ENCODE data around the gene RIC1. TPM values are rescaled to one million over a fixed set of nuclear protein-coding genes. Genes with fewer than 3 reads are reported as not detected.

Gene RIC1
- total and polyA plus RNA-seq, 2 donors (not counting 1 experiment from before 2014, with no cell fraction given): 38.9 to 43.1 TPM

- H3K9me3 ChIP-seq (ENCODE audit: control insufficient read depth, insufficient read depth, low read depth, low read length): no peaks in the 10 kb centered on the region
- TF ChIP-seq EZH2 (IDR thresholded peaks at IDR 0.05; ENCODE audit: low read length, missing control alignments) (no peak), CTCF (conservative IDR thresholded peaks at IDR 0.05 in 1 of 2, IDR thresholded peaks at IDR 0.05 in 1 of 2; ENCODE audit: low read depth in 1 of 2, low read length in 2 of 2) (no peak)
- H4K20me1 ChIP-seq (ENCODE audit: control insufficient read depth, extremely low read depth, insufficient read depth, low read length): no peaks in the 10 kb centered on the region
- no peaks in the 10 kb centered on the region for H3K4me1 ChIP-seq (ENCODE audit: control insufficient read depth, extremely low read depth, insufficient read depth, low read length)
- H3K27ac ChIP-seq (ENCODE audit: insufficient read depth, low read length): no peak overlapping the region
- H3K79me2 ChIP-seq (ENCODE audit: control insufficient read depth, insufficient read depth, low read length): no peaks in the 10 kb centered on the region
- no peaks in the 10 kb centered on the region for H3K27me3 ChIP-seq (ENCODE audit: control insufficient read depth, insufficient read depth, low read length)
- H2AFZ ChIP-seq (ENCODE audit: low read length): no peak overlapping the region
- H3K4me2 ChIP-seq (ENCODE audit: extremely low read depth, insufficient read depth, low read length): no peak overlapping the region
- DNase-seq (ENCODE audit: low read depth in 2 of 2): no peak
- H3K9ac ChIP-seq (ENCODE audit: insufficient read depth, low read length): no peak overlapping the region
- H3K4me3 ChIP-seq (replicated peaks in 1 of 4; ENCODE audit: control extremely low read depth in 1 of 4, insufficient read depth in 1 of 4, low read depth in 3 of 4, low read length in 4 of 4): no peak overlapping the region
- H3K36me3 ChIP-seq (ENCODE audit: control insufficient read depth, insufficient read depth, low read length): no peaks in the 10 kb centered on the region
Observed at GRCh38 chr9:5735072-5735471, 106.2 kb downstream of the RIC1 start.

- H2AFZ ChIP-seq (ENCODE audit: low read length): no peak overlapping the region
- DNase-seq (ENCODE audit: low read depth in 2 of 2): no peak
- H3K36me3 ChIP-seq (ENCODE audit: control insufficient read depth, insufficient read depth, low read length): no peaks in the 10 kb centered on the region
- TF ChIP-seq CTCF (conservative IDR thresholded peaks at IDR 0.05 in 1 of 2, IDR thresholded peaks at IDR 0.05 in 1 of 2; ENCODE audit: low read depth in 1 of 2, low read length in 2 of 2) (no peak), EZH2 (IDR thresholded peaks at IDR 0.05; ENCODE audit: low read length, missing control alignments) (no peak)
- H3K27ac ChIP-seq (ENCODE audit: insufficient read depth, low read length): no peak overlapping the region
- no peaks in the 10 kb centered on the region for H4K20me1 ChIP-seq (ENCODE audit: control insufficient read depth, extremely low read depth, insufficient read depth, low read length)
- H3K4me3 ChIP-seq (replicated peaks in 1 of 4; ENCODE audit: control extremely low read depth in 1 of 4, insufficient read depth in 1 of 4, low read depth in 3 of 4, low read length in 4 of 4): no peak overlapping the region
- no peaks in the 10 kb centered on the region for H3K79me2 ChIP-seq (ENCODE audit: control insufficient read depth, insufficient read depth, low read length)
- no peak overlapping the region for H3K9ac ChIP-seq (ENCODE audit: insufficient read depth, low read length)
- no peaks in the 10 kb centered on the region for H3K4me1 ChIP-seq (ENCODE audit: control insufficient read depth, extremely low read depth, insufficient read depth, low read length)
- no peaks in the 10 kb centered on the region for H3K9me3 ChIP-seq (ENCODE audit: control insufficient read depth, insufficient read depth, low read depth, low read length)
- no peaks in the 10 kb centered on the region for H3K27me3 ChIP-seq (ENCODE audit: control insufficient read depth, insufficient read depth, low read length)
- H3K4me2 ChIP-seq (ENCODE audit: extremely low read depth, insufficient read depth, low read length): no peak overlapping the region
Observed at GRCh38 chr9:5736563-5737346, 107.8 kb downstream of the RIC1 start.

- Histone ChIP-seq H3K4me2 (ENCODE audit: extremely low read depth, insufficient read depth, low read length) (no peak overlapping the region), H2AFZ (ENCODE audit: low read length) (no peak overlapping the region), H3K27me3 (ENCODE audit: control insufficient read depth, insufficient read depth, low read length) (no peaks in the 10 kb centered on the region), H3K9me3 (ENCODE audit: control insufficient read depth, insufficient read depth, low read depth, low read length) (no peaks in the 10 kb centered on the region), H3K36me3 (ENCODE audit: control insufficient read depth, insufficient read depth, low read length) (peaks cover 1% of the 10 kb centered on the region), H4K20me1 (ENCODE audit: control insufficient read depth, extremely low read depth, insufficient read depth, low read length) (no peaks in the 10 kb centered on the region), H3K27ac (ENCODE audit: insufficient read depth, low read length) (no peak overlapping the region), H3K4me3 (replicated peaks in 1 of 4; ENCODE audit: control extremely low read depth in 1 of 4, insufficient read depth in 1 of 4, low read depth in 3 of 4, low read length in 4 of 4) (no peak overlapping the region), H3K9ac (ENCODE audit: insufficient read depth, low read length) (no peak overlapping the region), H3K4me1 (ENCODE audit: control insufficient read depth, extremely low read depth, insufficient read depth, low read length) (no peaks in the 10 kb centered on the region), H3K79me2 (ENCODE audit: control insufficient read depth, insufficient read depth, low read length) (no peaks in the 10 kb centered on the region)
- no peak for TF ChIP-seq EZH2 (IDR thresholded peaks at IDR 0.05; ENCODE audit: low read length, missing control alignments)
- no peak for TF ChIP-seq CTCF (conservative IDR thresholded peaks at IDR 0.05 in 1 of 2, IDR thresholded peaks at IDR 0.05 in 1 of 2; ENCODE audit: low read depth in 1 of 2, low read length in 2 of 2)
- DNase-seq (ENCODE audit: low read depth in 2 of 2): no peak
Observed at GRCh38 chr9:5743109-5743508, 114.2 kb downstream of the RIC1 start.
